HG03175 (cell line): ENCODE results near the gene TERF2IP.

Experiments
- ATAC-seq: cut with Tn5 transposase; IDR thresholded peaks from one replicate; pipeline ENCODE4 v1.9.1; 2021; ENCODE audit warnings: mild to moderate bottlenecking, moderate library complexity; ENCODE audit not compliant: unreplicated experiment

Gene TERF2IP

DNA sequence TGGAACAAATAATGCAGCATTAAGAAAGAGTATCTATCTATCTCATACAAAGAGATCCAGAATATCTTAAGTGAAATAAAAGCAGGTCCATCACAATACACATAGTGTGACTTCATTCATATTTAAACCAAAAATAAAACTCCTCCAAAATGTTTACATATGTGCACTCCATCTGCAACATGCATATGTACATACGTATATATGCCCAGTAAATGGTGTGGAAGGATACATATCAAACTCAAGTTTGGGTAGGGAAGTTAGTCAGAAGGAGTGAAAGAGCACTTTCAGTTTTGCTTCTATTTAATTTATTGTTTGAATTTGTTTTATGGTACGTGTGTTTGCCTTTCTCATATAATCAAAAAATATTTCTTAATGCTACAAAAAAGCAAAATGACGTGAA is 12.5 kb upstream of the TERF2IP start:
- ATAC-seq = no peak

GRCh38 chr16:75640598-75640997 is 7.0 kb upstream of the TERF2IP start:
- no peak for ATAC-seq

- no peak for ATAC-seq
These were observed 3.1 kb upstream of the TERF2IP start for GRCh38 chr16:75644240-75645012.

DNA sequence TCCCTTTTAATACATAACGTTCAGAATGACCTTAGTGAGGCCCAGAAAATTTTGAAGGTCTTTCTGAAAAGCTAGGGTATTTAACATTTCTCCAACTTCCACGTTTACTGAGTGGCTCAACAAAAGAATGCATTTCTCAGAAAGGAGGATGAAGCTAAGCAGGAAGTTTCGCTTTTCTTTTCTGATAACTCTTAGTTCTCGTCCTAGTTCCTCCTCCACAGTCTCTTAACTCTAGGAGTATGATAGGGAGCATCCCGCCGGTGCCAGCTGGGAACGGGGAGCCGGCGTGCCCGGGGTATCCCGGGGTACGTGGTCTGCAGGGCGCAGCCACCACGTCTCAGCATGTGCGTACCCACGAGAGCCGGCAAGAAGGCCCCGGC is 471 bp upstream of the TERF2IP start:
- ATAC-seq = peak; percentile 17

DNA sequence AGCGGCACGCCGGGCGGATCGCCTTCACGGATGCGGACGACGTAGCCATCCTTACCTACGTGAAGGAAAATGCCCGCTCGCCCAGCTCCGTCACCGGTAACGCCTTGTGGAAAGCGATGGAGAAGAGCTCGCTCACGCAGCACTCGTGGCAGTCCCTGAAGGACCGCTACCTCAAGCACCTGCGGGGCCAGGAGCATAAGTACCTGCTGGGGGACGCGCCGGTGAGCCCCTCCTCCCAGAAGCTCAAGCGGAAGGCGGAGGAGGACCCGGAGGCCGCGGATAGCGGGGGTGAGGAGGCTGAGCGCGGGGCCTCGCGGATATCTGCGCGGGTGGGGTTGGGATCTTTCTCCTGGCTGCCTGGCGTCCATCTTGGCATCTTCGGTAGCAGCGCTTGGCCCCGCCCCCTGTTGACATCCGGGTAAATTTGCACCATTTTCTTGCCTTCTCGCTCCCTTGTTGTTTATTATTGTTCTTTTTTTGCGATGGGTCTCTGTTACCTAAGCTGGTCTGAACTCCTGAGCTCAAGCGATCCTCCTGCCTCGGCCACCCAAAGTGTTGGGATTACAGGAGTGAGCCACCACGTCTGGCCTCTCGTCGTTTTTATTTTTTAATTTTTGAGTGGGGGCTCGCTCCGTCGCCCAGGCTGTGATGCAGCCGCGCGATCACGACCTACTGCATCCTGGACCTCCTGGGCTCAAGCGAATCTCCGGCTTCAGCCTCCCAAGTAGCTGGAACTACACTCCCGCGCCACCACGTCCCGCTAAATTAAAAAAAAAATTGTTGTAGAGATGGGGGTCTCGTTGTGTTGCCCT is 898 bp downstream of the TERF2IP start:
- peak; percentile 40 for ATAC-seq

DNA sequence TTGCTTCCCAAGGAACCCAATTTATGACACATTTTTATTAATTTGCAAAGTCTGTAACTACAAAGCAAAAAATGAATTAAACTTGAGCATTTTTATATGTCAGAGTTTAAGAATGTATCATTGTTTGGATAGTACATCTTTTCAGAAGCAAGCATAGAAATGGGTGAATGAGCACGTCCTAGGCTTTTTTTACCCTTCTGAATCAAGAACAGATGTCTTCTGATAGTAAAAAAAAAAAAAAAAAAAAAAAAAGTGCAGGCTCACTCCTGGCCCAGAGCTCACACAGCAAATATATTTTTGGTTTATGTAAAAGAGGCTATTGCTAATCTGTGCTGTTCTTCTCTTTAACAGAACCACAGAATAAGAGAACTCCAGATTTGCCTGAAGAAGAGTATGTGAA is 6.3 kb downstream of the TERF2IP start:
- no peak for ATAC-seq

DNA sequence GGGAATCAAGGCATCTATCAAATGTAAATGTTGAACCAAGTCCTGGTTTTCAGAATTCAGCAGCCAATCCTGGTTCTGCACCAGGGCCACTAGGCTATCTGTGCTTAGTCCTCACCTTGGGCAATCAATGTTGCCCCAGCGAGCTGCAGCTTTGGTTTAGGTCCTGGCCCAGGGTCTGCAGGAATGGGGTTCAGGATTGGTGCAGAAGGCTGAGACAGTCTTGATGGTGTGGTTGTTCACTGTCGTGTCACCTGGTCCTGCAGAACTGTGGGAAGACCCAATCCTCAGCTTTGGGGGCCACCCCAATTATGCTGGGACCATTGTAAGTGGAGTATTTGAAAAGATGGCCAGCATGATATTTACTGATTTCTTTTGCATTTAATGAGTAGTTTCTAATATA is 10.6 kb downstream of the TERF2IP start:
- no peak for ATAC-seq

DNA sequence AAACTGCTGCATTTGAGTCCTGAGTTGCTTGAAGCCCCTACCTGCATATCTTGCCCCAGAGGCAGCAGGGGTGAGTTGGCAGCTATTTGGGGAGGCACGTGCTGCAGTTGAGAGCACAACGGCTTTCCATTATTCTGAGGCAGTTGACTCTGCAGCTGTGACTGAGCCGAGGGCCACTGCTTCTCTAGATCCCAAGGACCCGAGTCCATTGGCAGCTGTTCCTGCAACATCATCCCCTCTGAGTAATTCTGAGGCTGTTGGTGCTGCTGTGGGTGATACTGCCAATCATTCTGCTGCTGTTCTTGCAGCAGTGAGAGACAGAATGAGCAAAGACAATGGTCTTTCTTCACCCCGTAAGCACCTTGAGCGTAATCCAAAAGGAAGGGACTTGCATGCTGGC is 12.7 kb downstream of the TERF2IP start:
- ATAC-seq = no peak

GRCh38 chr16:75660726-75661302 is 13.2 kb downstream of the TERF2IP start:
- no peak for ATAC-seq

DNA sequence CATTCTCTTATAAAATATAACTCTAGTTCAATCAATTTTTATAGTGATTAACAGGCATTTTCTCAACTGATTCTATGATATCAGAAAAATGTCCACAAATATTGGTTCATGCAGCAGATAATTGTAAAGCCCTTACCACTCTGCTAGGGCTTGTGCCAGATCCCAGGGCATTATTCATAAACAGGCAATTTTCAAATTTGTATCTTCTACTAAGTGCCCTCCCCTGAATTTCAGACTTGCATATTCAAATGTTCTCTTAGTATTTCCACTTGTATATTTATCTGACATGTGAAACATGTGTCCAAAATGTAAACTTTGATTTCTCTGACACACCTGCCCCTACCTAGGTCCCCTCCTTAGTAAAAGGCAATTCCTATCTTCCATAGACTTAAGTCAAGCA is 19.9 kb downstream of the TERF2IP start:
- no peak for ATAC-seq

DNA sequence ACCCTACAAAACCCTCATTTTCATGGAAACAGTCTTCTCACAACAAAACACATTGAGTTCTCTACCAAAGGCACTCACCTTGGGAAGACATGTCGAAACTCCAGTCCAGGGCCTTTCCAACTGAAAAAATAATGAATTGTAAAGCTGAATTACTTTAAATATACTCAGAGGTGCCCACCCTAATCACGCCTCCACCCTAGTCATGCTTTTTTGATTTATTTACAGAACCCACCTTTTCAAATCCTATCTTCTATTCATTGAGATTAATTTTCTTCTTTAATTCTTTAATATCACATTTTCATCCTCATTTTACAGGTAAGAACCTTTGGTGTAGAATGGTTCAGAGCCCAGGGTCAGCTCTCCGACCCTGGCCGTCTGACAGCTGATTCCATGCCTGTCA is 29.3 kb downstream of the TERF2IP start, which contains the start of gene CPHXL2:
CPHXL2 (minus strand) TSS at position 101 of the 400 bp plus-strand sequence; CDS start at position 91, 10 bp downstream.
- ATAC-seq = no peak

- ATAC-seq = no peak
These were observed 31.8 kb downstream of the TERF2IP start for GRCh38 chr16:75679366-75679765.

GRCh38 chr16:75682308-75682707 is 34.7 kb downstream of the TERF2IP start:
- no peak for ATAC-seq

GRCh38 chr16:75687361-75687760 is 39.8 kb downstream of the TERF2IP start:
- ATAC-seq = no peak

- ATAC-seq = no peak
These were observed 48.1 kb downstream of the TERF2IP start for GRCh38 chr16:75695708-75696107.

DNA sequence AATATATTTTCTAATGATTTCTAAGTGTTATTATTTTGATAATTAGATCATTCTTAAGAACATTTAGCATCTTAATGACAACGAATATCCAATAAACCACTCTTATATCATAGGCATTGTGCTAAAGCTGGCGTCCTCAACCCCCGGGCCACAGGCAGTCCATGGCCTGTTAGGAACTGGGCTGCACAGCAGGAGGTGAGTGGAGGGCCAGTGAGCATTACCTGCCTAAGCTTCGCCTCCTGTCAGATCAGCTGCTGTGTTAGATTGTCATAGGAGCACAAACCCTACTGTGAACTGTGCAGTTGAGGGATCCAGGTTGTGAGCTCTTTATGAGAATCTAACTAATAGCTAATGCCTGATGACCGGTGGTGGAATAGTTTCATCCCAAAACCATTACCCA is 50.0 kb downstream of the TERF2IP start:
- no peak for ATAC-seq

GRCh38 chr16:75701361-75701760 is 53.8 kb downstream of the TERF2IP start, which contains the start of gene DUXB:
Gene DUXB (minus strand): TSS chr16:75701461. CDS start chr16:75701418, 43 bp downstream.
- no peak for ATAC-seq

DNA sequence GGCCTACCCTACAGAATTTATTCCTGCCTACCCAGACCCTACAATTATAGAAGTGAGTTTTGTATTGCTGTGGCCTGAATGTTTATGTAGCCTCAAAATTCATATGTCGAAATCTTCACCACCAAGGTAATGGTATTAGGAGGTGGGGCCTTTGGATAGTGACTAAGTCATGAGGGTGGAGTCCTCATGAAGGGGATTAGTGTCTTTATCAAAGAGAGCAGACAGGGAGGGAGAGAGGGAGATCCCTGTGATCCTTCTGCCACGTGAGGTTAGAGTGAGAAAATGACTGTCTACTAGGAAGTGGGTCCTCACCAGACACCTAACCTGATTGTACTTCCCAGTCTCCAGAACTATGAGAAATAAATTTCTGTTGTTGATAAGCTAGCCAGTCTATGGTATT is 54.7 kb downstream of the TERF2IP start:
- no peak for ATAC-seq

- ATAC-seq = no peak
These were observed 55.7 kb downstream of the TERF2IP start for GRCh38 chr16:75703306-75703705.
